Measurements from ENCODE around the gene CD151.

- no peak for TF ChIP-seq MAX (IDR thresholded peaks at IDR 0.05)
- no peak for TF ChIP-seq RXRA (IDR thresholded peaks at IDR 0.05)
- TF ChIP-seq CTCF (IDR thresholded peaks at IDR 0.05; ENCODE audit: low read depth, low read length, missing input control): no peak
- no peak for TF ChIP-seq GABPA (IDR thresholded peaks at IDR 0.05 in 1 of 2, conservative IDR thresholded peaks at IDR 0.05 in 1 of 2)
- TF ChIP-seq SP1 (IDR thresholded peaks at IDR 0.05): no peak
- TF ChIP-seq YY1 (IDR thresholded peaks at IDR 0.05): no peak
- TF ChIP-seq JUND (IDR thresholded peaks at IDR 0.05): no peak
- no peak for TF ChIP-seq HNF4G (IDR thresholded peaks at IDR 0.05)
- no peak for TF ChIP-seq EGR1 (IDR thresholded peaks at IDR 0.05; ENCODE audit: low read depth in 2 of 2)
Observed at GRCh38 chr11:875203-875602, 42.5 kb downstream of the CD151 start.

Measured in liver (tissue), 3 donors.